ENCODE results near the gene NECTIN4.

Gene NECTIN4

GRCh38 chr1:161089251-161089924 lies at the start of gene NECTIN4:
TSS of gene NECTIN4 (minus strand) at chr1:161089558. CDS start at chr1:161089296, 262 bp downstream.
- DNase-seq: peak; percentile 37

GRCh38 chr1:161138431-161138830 lies 49.1 kb upstream of the NECTIN4 start:
- peak; percentile 15 for DNase-seq

- DNase-seq: no peak
Measured at GRCh38 chr1:161137881-161138280, 48.5 kb upstream of the NECTIN4 start.

GRCh38 chr1:161133220-161133740 lies 43.9 kb upstream of the NECTIN4 start:
- no peak for DNase-seq

GRCh38 chr1:161132410-161133219 lies 43.3 kb upstream of the NECTIN4 start, which contains the start of gene DEDD:
TSS of gene DEDD (minus strand) at chr1:161132667. CDS start at chr1:161124462, 8,205 bp downstream.
- DNase-seq: peak; percentile 97

- DNase-seq: no peak
Measured at GRCh38 chr1:161131523-161132409, 42.4 kb upstream of the NECTIN4 start.

- no peak for DNase-seq
Measured at GRCh38 chr1:161130266-161130665, 40.9 kb upstream of the NECTIN4 start.

- DNase-seq: no peak
Measured at GRCh38 chr1:161128591-161129420, 39.4 kb upstream of the NECTIN4 start.

- DNase-seq: peak; percentile 77
Measured at GRCh38 chr1:161127649-161128048, 38.3 kb upstream of the NECTIN4 start.

GRCh38 chr1:161122967-161123366 lies 33.6 kb upstream of the NECTIN4 start:
- DNase-seq: no peak

- peak; percentile 88 for DNase-seq
Measured at GRCh38 chr1:161121834-161122233, 32.5 kb upstream of the NECTIN4 start.

- DNase-seq: peak; percentile 26
Measured at GRCh38 chr1:161121042-161121650, 31.8 kb upstream of the NECTIN4 start.

GRCh38 chr1:161119092-161119903 lies 29.9 kb upstream of the NECTIN4 start:
- DNase-seq: peak; percentile 57

GRCh38 chr1:161117759-161118581 lies 28.6 kb upstream of the NECTIN4 start, which contains the start of the genes NIT1 and PFDN2:
TSS of gene NIT1 (plus strand) at chr1:161118105. CDS start at chr1:161118177, 72 bp downstream.
TSS of gene PFDN2 (minus strand) at chr1:161118037. CDS start at chr1:161118026, 11 bp downstream.
- DNase-seq: peak; percentile 63

GRCh38 chr1:161115961-161116360 lies 26.6 kb upstream of the NECTIN4 start:
- DNase-seq: peak; percentile 37

GRCh38 chr1:161115132-161115711 lies 25.9 kb upstream of the NECTIN4 start:
- peak; percentile 52 for DNase-seq

GRCh38 chr1:161114556-161114955 lies 25.2 kb upstream of the NECTIN4 start:
- DNase-seq: peak; percentile 15

GRCh38 chr1:161113915-161114314 lies 24.6 kb upstream of the NECTIN4 start:
- no peak for DNase-seq

GRCh38 chr1:161111527-161111926 lies 22.2 kb upstream of the NECTIN4 start:
- peak; percentile 68 for DNase-seq

All from MV-4-11 (cell line).